Stimulated activated CD4-positive, alpha-beta T cell treated with anti-CD3 and anti-CD28 coated beads, Interleukin-12 subunit alpha, Interleukin-12 subunit beta, amount 100 ng/mL, for 48 hours (primary cell): Measurements from ENCODE around the gene MGLL.
A peak's percentile ranks its signal among the peaks of the same experiment; 100 is the strongest.
"Not testable (repeated sequence)": the region's sequence is repeated elsewhere in the genome, so short reads cannot be mapped to it uniquely, and the experiment has no call there.

Experiments
- DNase-seq, 3 donors: peaks; one replicate each; pipeline ENCODE4 v3.0.0-alpha.2; 2020; ENCODE audit warnings: low read depth in 2 of 3, low spot score in 1 of 3

Gene MGLL

DNA sequence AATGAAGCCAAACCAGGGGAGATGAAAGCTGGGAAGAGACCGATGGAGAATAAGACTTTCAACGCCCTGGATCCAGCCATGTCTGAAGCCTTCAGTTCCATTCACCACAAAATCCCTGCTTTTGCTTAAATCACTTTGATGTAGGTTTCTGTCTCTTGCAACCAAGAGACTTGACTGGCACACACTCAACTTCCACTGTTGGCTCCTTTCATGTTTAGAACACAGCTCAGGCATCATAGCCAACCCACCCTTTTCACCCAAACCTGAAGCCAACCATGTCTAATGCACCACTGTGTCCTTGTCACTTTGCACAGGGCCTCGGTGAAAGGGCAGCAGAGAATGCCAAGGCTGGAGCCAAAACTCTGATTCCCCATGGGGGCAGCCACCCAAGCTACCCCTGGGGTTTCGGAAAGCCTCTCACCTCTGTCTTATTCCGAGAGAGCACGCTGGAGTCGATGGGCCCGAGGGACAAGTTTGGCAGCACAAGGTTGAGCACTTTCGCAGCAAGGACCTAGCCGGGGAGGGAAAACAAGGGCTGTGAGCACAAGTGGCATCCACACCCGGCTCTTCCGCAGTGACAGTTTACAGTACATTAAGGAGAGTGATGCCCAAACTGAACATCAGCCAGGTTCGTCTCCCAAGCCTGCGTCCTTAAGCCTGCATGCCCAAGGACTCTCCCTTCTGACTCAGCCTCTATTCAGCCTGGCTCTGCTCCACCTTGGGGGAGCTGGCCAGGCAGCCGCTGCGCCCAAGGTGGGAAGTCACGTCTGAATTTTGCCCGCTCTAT lies 112.0 kb downstream of the MGLL start:
- DNase-seq = no peak

DNA sequence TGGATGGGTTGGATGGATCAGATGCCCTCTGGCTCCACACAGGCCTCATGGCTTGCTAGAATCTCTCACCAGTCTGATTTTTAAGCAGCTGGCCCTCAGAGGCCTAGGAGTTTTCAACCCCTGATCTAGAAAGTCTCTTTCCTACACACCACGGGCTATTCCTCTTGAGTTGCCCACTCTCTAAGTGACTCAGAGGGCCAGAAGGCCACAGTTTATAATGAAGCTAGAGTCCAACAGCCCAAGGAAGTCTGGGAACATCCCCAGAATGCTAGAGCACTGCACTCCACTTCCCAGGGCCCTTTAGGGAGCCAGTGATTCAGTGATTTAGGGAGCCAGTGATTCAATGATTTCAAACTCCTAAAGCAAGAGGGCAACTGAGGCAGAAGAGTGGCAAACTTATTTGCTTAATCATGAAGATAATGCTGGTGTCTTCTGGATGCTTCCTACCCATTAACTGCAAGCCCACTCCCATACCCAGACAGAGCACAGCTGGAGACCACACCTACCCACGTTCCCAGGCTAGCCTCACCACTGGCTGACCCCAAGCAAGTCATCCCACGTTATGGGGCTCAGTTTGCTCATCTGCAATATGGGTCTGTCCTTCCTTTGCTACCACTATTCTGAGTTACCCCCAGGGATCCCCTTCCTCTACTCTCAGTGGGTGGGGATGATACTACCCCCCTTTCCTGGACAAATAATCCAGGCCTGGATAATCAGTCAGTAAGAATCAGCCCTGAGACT lies 112.8 kb downstream of the MGLL start:
- DNase-seq = no peak

DNA sequence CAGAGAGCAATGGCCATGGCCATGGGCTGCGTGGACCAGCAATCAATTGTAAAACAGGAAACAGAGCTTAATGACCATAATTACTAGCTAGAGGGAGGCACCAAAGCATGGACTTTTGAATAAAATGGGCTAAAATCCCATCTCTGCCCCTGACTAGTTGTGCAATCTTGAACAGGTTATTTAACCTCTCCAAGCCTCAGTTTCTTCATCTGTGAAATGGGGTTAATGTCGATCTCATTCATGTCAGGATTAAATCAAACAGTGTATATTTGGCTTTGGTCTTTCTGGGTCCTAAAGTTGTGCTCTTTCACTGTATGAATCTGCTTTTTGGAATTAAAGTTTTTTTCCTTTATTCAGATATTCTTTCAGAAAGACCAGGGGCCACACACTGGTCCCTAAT lies 113.5 kb downstream of the MGLL start:
- DNase-seq = no peak

DNA sequence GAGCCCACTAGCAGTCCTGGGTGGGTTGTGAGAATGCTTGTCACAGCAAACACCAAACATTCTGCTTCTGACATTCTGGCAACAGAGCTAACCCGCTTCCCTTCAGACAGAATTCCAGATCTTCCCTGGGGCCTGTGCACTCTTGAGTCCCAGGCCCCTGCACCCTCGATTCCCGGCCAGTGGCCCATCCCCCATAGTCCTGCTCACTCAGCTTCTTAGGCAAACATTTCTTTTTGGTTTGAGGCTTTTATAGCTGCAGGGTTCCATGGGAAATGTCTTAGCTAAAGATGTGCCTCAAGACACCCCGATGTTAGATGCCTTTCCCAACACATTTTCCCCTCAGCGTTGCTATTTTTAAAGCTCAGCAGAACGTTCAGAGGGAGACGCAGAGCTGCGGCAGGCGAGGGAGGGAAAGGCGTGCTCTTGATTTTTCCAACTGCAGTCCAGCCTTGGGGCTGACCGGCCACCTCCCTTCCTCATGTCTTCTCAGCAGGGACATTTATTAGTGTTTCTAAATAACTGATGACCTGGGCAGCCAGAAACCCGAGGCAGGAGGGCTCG lies 114.4 kb downstream of the MGLL start:
- no peak for DNase-seq

DNA sequence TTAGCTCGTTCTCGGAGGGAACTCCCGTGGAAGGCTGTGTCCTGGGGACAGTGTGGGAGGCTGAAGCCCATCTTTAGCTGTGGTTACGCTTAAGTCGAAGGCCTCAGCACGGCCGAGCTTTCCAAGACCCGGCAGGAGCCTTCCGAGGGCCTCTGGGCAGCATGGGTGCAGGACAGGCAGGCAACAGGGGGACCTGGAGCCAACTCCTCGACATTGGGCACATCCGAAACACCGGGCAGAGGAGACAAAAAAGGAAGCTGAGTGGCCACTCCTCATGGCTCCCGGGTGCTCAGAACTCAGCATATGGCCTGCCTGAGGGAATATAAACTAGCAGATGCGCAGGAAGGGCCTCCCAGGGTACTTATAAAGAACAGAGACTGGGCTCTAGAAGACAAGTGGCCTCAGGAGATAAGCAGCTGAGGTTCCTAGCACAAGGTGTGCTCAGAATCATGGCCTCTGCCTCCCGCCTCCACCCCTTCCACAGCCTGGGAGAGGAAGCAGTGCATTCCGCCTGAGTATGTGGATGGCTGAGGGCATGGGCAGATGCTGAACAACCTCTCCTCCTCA lies 115.4 kb downstream of the MGLL start:
- DNase-seq = no peak

DNA sequence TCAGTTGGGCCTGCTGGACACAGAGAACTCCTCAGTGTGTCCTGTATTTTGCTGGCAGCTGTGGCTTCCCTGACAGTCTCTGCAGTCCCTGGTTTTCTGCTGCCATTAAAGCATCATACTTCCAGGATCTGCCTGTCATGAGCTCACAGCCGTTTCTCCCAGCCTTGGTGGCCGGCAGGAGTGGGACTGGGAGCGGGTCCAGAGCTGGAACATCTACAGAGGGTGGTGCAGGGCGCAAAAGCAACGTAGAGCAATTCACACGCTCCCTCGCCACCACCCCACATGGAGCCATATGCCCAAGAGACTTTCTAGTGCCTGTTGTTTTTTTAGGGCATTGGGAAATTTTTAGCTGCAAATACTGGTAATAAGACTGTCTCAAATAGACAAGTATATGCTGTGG lies 116.0 kb downstream of the MGLL start:
- no peak for DNase-seq

DNA sequence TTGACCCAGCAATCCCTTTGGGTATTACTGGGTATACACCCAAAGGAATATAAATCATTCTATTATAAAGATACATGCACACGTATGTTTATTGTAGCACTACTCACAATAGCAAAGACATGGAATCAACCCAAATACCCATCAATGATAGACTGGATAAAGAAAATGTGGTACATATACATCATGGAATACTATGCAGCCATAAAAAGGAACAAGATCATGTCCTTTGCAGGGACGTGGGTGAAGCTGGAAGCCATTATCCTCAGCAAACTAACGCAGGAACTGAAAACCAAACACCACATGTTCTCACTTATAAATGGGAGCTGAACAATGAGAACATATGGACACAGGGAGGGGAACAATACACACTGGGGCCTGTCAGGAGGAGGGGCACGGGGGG lies 117.5 kb downstream of the MGLL start:
- DNase-seq = not testable (repeated sequence)

DNA sequence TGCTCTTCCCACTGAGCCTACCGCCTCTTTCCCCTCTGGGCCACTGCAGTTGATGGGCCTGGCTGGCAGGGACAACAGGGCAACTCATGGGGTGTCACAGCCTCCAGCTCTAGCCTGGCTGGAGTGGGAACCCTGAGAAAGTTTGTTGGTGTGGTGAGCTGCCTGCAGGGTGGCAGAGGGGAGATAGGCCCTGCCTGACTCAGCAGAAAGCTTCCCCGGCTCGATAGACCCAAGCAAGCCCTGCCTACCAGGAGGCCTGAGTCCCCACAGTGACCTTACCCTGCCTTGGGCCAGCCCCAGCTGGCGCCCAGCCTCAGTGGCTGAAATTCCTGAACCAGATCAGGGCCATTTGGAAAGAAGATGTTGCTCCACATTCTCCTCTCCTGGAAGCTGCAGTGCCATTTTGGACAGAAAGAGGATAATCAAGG lies 120.2 kb downstream of the MGLL start:
- no peak for DNase-seq

DNA sequence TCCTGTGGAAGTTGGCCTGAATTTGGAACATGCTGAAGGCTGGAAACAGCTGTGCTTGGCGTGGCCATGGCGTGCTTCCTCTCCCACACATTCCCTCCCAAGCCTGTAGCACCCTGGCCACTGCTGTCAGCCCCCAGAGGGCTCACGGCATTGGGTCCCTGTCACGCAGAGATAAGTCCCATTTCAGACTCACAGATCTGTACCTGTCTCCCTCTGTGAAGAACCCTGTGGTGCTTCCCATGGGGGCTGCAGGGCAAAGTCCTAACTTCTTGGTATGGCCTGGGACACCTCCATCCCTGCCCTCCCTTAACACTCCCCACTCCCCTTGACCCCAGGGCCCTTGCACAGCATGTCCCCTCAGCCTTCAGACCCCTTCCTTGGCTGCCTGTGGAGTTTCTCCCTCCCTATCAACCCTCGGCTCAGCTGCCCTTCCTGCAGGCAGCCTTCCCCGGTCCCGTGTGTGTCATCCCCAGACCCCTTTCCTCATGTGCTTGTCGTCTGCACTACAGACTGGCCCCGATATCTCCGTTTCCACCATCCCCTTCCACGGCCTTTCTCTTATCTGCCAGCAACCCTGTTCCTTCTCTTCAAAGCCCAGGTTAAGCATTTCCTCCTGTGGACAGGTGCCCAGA lies 120.9 kb downstream of the MGLL start:
- no peak for DNase-seq

DNA sequence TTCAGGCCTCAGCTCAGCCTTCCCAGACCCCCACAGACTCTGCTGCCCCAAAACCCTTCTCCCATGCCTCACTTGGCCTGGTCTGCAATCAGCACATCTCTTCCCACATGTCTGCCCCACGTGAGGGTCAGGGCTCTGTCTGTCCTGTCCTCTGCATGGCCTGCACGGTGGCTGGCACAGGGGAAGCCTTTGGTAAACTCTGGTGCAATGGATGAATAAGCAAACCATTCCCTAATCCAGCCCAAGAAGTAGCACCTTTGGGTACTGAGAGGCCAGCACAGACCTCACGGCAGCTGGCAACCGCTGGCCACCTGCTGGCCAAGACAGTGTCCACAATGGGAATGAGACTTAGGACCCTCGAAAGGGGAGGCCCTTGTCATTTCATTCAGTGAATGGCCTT lies 121.9 kb downstream of the MGLL start:
- no peak for DNase-seq

DNA sequence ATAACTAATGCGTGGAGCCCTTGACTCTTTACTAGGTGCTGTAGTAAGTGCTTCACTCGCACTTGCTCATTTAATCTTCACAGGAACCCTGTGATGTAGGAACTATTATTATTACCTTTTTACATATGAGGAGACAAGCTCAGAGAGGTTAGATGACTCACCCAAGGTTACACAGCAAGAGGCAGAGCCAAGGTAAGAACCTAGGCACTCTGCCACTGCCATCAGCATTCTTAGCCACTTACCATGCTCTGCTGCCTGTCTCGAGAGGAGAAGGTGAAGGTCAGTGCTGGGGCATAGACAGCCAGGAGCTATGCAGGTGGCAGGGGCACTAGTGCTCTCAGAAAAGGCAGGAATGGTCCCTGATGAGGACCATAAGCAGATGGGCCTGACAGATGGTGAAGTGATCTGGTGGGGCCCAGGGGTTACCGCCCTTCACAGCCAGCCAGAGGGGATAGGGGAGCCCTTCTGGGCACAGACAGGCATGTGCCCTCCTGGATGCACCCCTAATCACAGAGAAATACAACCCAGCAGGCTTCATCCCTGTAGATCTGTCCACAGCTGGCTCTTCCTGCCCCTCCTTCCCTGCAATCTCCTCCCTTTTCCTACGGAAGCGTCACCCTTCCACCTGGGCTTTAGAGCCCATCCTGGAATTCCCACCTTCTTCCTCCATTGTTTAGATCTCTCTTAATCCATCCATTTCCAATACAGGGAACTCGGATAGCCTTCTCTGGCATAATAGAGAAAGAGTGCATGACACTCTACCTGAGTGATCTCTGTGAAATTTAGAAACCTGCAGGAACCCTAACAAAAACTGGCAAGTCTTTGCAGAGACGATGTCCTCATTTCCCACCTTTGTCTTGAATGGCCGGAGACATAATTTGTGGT lies 122.7 kb downstream of the MGLL start:
- no peak for DNase-seq

DNA sequence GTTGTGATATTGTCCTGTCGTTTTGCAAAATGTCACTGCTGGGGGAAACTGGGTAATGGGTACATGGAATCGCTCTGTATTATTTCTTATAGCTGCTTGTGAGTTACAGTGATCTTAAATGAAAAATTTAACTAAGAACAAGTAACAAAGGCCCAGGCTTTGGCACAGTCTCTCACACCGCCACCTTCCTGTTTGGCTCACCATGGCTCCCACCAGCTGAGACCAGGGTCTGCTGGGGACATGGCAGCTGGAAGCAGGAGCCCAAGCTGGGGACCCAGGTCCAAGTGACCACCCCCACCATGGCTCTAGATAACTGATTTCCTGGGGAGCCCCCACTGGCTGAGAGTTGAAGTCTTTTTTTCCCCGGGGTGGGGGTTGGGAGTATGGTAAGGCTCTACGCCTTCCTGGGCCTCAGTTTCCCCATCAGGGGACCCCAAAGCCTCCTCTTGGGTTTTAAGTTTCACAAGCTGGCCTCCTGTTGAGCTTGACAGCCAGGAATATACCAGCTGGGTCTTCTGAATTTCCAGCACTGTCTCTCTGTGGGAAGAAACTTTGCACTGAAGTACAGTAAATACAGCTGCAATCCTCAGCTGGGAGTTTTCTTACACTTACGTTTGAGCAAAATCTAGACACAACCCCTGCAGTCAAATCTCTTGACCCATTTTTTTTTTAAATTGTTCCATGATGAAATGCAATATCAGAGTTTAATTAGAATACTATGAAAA lies 123.5 kb downstream of the MGLL start:
- no peak for DNase-seq

DNA sequence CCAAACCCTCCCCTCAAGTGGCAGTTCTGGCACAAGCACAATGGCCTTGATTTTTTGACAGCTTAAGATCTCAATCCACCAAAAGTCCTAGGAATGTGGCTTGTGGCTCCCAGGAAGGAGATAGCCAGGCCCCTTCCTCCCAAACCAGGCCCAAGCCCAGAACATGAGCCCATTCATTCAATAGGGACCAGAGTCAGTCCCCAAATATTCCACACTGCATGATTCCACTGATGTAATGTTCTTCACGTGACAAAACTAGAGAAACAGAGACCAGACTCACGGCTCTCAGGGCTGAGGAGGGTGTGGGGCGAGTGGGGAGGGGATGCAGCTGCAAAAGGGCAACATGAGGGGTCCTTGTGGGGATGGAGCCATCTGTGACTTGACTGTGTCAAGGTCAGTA lies 124.0 kb downstream of the MGLL start:
- DNase-seq = no peak

DNA sequence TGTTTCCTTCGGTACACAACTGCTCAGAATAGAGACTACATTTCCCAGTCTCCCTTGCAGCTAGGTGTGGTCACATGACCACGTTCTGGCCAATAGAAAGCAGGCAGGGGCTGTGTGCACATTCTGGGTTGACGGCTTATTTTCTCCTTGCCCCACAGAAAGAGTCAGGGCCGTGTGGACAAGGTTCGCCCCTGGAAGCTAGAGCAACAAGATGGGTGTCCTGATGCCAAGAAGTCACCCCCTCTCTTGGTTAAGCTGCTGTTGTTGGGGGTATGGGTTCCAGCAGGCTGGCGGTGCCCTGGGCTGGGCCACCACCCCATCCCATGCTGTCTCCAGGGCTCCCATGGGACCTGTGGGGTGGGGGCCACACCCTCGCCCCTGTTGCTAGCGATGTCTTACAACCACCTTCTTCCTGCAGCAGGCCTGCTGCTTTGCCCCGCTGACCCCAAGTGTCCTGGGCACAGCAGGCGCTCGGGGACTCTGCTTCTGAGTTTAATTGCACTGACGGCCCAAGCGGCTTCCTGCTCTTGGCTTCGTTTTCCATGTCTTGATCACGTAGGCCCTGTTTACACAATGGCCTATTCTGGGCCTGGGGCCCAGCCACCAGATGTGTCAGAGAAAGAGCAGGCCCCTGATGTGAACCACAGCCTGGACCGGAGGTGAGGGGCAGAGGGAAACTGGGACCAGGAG lies 124.6 kb downstream of the MGLL start:
- DNase-seq = peak; percentile 12 to 31 (median 24)

DNA sequence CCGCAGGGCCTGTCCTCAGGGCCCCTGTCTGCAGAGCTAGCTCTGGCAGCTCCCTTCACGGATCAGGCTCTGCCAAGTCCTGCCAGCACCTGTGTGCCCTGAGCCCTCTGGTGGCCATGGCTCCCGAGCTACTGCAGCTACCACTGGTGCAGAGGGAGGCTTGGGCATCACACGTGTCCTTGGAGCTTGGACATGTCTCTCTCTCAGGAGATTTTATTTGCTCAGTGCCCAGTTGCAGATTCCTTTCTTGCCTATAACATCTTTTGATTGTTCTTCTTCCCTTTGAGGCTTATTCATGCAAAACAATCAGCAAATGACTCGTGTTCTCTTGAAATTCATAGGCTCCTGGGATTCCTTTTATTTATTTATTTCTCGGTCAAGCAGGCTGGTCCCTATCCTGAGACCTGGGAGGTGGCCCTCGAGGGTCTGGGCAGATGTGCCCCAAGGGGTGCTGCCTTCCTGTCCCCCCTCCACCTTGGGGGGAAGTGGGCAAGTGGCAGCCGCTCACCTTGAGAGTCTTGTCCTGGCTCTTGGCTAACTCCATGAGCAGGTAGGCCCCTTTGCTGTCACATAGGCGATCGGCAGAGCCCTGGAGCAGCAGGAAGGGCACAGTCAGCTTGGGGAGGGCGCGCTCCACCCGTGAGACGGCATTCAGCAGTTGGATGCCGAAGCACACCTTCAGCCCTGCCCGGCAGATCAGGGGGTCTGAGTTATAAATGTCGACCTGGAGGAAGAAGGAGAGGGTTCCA lies 127.7 kb downstream of the MGLL start:
- DNase-seq = no peak

DNA sequence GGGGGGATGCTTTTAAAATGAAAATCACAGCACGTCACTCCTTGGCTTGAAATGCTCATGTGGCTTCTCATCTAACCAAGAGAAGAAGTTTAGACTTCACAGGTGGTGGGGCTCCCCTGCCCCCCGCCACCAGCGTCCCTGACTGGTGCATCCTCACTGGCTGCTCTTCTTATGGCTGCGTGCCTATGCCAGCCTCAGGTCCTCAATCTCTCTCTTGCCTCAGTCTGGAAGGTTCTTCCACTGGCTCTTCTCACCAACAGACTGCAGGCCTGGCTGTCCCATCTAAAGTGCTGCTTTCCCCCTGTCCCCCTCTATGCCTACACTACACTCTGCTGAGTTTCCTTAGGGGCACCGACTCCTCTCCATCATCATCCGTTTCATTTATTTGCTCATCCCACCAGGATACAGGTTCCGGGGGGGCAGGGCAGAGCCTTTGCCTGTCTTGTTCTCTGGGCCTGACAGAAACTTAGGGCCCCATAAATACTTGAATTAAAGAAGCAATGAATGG lies 128.9 kb downstream of the MGLL start:
- no peak for DNase-seq

DNA sequence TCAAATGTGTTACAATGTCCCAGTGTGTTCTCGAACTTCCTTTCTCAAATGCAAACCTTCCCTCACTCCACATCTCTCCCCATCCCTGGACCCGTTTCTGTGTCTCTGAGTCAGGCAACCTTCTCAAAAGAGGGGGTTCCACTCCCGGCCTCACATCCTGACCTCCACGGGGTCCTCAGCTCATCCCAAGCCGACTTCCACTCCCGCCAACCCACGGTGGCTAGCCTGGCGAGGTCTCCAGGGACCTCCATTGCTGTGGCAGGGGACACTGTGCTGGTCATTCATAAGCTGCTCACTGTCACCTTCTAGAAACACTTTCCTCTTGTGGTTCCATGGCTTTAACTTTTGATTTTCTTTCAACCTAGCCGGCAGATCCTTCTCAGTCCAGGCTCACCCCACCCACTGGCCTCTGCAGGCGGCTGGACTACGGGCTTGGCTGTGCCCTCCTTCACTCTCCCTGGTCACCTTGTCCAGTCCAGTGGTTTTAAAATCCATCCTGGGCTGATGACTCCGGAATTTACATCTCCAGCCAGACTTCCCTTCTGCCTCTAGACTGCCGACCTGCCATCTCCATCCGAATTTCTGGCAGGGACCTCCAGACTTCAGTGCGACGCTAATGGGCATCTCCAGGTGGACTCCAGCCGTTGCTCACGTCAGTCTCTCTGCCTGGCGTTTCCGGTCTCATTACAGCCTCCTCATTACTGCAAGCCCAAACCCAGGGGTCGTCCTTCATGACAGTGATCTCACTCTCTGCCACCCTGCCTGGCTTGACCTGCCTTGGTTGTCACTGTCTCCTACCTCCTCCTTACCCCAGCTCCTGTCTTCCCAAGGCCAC lies 129.6 kb downstream of the MGLL start:
- no peak for DNase-seq

DNA sequence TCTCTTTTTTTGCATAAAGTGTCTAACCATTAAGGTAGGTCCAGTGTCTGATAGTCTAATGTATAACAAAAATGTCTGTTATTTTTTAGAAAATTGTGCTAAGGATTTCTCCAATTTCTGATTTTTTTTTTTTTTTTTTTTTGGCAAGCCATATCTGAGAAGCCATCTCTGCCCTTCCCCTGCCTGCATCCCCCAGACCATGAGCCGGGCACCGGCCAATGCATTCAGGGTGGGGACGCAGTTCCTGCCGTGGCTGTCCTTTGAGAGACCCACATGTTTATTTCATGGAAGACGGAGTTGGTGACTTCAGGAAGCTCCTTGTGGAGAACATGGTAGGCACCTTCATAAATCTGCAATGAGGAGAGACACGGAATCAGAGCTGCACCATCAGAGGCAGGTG lies 130.3 kb downstream of the MGLL start:
- DNase-seq = no peak
